Activated CD4-positive, alpha-beta T cell treated with anti-CD3 and anti-CD28 coated beads, Interleukin-2, amount 50 U/mL, for 4 hours (primary cell): ENCODE data around the gene ANKFY1.
"Not testable (repeated sequence)": the region's sequence is repeated elsewhere in the genome, so short reads cannot be mapped to it uniquely, and the experiment has no call there.

Experiments used
- DNase-seq, 2 experiments: peaks; one replicate each; pipeline ENCODE4 v3.0.0-alpha.2; 2020

The ANKFY1 gene

DNA sequence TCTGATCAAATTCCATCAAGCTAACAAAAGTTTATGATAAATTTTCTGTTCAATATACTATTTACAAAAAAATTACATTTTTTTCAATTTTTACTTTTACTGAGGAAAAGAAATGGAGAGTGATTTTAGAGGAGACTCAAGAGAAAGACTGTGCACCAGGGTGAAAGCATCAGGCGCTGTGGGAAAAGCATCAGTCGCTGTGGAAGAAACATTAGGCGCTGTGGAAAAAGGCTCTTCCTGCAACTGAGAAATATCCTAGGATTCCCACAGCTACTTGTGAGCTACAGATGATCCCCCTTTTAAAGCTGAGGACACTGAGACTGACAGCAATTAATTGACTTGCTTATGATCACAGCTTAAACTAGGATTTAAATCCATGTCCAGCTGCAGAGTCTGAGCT lies 4.9 kb downstream of the ANKFY1 start:
- DNase-seq, result no peak

DNA sequence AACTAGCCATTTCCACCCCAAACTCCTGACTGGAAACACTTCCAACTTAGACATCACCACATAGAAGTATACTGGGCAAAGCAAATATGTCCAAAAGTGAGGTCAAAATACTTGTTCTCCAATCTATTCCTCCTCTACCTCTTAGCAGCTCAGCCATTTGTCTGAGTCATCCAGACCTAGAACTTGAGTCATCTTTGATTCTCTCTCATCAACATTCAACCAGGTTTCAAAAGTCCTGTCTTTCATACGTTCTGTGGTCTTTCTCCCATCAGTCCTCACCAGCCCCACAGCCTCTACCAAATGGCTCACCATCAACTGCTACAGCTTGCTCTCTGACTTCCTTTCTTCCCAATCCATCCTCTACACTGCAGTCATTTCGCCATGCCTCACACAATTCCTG lies 6.8 kb downstream of the ANKFY1 start:
- DNase-seq, result no peak

DNA sequence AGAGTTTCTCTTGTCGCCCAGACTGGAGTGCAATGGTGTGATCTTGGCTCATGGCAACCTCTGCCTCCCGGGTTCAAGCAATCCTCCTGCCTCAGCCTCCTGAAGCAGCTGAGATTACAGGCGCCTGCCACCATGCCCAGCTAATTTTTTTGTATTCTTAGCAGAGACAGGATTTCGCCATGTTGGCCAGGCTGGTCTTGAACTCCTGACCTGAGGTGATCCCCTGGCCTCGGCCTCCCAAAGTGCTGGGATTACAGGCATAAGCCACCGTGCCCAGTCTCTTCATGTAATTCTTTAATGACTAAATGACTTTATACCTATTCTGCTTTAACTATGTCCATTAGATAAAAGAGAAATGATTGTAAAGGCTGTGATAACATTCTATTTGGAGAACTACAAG lies 8.5 kb downstream of the ANKFY1 start:
- not testable (repeated sequence) for DNase-seq

DNA sequence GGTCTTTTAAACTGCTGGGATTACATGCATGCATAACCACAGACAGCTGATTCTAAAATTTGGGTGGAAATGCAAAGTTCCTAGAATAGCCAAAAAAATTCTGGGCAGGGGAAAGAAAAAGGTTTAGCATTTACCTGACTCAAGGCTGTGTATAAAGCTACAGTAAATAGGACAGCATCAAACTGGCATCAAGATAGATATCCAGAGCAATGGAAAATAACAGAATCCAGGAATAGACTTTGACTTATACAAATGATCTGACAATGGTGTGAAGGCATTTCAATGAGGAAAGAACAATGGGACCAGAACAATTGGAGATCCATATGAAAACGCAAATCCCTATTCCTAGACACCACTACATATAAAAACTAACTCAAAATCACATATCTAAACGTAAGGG lies 12.9 kb downstream of the ANKFY1 start:
- no peak for DNase-seq

DNA sequence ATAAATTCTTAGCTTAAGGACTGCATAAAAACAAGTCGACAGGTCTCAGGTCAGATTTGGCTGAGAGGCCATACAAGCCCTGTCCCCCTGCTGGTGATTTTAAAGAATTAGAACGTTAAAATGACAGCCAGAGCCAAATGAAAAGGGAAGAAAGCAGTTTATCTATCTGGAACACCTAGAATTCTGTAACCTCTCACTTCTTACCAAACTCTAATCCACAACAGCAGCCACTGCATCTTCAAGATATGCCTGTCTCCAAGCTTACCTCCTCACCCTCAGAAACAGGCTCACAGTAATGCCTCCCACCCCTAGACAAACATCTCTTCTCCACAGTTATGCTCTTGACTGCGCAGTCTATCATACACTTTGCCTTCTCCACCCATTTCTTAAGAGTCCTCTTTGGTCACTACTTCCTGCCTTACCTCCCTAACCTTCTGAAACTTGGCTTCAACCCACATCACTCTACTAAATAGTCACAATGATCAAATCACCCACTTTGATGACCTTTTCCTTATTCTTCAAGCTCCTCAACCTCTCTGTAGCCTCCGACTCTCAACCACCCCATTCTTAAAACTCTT lies 14.2 kb downstream of the ANKFY1 start:
- DNase-seq, result no peak

DNA sequence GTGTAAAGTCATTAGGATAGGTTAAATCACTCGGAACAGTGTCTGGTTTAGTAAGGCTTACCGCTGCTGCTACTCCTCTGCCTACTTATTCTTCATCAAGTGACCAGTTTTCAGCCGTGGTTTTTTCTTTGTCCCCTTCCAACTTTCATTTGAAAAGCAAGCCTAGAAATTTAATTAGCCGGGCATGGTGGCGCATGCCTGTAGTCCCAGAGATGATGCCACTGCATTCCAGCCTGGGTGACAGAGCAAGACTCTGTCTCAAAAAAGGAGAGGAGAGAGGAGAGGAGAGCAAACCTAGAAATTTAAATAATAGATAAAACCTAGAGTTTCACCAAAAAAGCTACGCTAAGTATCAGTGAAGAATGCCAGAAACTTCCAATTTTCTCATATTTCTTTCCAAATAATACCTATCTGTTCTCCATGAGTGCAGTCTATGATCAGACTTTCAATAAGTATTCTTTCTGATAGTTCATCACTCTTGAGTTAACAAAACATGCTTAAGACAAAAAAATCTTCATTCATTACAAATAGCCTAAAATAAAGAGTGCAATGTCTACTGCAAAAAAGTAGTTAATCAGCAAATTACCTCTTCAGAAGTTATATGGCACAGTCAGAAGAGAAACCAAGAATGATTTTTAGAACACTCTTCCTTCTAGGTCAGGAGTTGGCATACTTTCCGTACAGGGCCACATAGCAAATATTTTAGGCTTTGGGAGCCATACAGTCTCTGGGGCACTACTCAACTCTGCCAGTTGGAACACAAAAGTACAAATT lies 15.1 kb downstream of the ANKFY1 start:
- DNase-seq, result no peak

DNA sequence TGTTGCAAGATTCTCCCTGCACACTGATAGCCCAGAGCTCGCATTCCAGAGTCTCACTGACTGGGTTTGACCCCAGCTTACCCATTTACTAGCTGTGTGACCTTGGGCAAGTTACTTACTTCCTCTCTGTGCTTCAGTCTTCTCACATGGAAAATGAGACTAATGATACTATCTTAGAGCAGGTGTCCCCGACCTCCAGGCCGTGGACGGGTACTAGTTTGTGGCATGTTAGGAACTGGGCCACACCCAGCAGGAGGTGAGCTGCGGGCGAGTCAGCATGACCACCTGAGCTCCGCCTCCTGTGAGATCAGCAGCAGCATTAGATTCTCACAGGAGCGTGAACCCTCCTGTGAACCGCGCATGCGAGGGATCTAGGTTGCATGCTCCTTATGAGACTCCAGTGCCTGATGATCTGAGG lies 15.8 kb downstream of the ANKFY1 start:
- no peak for DNase-seq

DNA sequence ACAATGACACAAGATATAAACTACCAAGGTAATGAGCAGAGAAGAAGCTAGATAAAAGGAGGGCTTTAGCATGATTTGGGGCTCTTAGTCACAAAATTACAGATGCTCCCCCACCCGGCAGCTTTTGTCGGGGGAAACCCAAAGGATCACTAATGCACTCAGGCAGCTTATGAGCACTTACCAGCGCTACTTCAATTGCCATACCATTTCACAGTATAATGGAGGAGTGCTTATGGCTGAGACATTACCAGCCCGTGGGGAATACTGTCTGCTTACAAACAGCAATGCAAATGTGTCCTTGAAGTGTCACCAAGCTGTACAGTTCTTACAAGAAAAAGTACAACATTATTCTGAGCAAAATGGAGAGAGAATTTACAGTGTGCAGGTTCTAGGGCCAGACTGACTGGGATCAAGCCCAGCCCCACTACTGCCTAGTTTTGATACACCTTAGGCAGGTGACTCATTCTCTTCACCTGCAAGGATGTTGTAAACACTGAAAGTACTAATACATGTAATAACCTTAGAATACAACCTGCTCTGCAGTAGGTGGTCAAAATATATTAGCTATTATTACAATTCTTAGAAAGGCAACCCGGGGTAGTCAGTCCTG lies 16.3 kb downstream of the ANKFY1 start:
- no peak for DNase-seq

DNA sequence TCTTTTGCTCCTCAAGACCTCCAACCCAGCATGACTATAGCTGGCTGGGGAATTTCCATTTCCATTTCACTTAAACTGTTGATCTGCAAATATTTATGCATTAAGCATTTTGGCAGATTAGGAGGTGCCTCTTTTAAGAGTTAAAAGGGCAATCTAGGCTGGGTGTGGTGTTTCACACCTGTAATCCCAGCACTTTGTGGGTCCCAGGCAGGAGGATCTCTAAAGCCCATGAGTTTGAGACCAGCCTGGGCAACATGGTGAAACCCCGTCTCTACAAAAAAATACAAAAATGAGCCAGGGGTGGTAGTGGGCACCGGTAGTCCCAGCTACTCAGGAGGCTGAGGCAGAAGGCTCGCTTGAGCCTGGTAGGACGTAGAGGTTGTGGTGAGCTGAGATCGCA lies 17.1 kb downstream of the ANKFY1 start:
- no peak for DNase-seq

DNA sequence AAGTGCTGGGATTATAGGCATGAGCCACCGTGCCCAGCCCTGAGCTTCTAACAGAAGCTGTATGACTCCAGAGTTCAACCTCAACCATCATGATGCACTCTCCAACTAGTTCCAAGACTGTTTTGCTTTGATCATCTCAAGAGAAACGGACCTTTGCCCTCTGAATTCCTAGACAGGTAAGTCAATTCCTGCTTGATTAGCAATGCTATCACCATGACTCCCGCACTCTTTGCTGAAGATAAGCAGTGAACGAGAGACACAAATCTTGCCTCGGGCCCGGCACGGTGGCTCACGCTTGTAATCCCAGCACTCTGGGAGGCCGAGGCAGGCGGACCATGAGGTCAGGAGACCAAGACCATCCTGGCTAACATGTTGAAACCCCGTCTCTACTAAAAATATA lies 22.2 kb downstream of the ANKFY1 start:
- no peak for DNase-seq

DNA sequence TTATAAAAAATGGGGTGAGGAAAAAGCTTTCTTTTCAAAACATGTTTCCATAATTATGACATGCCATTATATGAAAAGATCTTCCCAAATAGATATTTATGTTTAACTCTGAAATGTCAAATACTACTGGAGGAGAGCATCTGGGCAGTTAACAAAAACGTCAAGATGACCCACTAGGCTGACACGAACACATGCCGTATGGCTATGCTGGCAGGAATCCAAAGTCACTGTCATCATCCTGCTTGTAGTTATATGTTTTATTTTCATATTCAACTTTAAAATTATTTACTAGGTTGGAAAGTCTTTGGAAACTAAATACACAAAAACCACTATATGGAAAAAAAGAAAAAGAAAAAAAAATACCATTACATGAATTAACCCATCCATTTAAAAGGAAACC lies 27.3 kb downstream of the ANKFY1 start:
- DNase-seq, result no peak

DNA sequence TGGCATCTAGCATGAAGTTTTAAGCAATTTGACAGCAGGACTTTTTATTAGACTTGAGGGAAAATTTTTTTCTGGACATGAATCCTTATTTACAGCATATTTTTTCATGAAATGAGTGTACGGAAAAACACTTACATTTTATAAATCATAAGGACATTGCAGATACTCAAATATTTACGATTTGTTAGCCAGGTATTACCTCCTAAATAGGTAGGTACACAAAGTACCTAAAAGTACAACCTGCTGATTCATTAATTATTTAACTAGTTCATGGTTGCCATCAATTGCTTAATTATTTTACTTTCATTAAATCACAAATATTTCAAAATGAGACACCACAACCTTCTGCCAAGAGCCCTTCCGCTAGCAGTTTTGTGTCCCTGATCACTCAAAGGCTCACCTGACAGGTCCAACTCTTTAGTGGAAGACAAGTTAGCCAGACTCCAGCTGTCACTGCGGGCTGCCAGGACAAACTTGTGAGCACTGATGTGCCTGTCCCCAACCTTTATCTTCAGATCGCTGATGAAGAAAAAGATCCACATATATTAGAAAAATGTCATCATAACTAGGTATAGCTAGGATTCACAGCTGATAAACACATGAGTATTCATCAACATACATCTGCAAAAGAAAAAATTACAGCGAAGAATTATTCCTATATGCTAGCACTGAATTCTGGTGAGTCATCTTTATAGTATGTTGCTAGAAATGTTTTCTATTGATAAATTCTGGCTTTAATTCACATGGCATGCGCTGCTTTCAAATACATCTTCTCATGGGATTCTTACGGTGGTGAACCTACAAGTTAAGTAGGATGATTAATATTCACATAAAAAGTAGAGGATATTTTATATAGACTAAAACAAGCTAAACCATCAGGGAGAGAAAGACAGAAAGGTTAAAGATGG lies 28.2 kb downstream of the ANKFY1 start:
- DNase-seq, result no peak

DNA sequence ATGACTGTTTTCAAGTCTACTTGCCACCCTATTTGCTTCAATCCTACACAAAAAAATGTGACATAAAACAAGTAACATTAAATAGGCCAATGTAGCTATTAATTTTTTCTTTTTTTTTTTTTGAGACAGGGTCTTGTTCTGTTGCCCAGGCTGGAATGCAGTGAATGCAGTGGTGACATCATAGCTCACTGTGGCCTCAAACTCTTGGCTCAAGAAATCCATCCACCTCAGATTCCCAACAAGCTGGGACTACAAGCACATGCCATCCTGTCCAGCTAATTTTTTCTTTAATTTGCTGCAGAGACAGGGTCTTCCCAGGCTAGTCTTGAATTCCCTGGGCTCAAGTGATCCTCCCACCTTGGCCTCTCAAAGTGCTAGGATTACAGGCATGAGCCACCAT lies 29.4 kb downstream of the ANKFY1 start:
- no peak for DNase-seq

DNA sequence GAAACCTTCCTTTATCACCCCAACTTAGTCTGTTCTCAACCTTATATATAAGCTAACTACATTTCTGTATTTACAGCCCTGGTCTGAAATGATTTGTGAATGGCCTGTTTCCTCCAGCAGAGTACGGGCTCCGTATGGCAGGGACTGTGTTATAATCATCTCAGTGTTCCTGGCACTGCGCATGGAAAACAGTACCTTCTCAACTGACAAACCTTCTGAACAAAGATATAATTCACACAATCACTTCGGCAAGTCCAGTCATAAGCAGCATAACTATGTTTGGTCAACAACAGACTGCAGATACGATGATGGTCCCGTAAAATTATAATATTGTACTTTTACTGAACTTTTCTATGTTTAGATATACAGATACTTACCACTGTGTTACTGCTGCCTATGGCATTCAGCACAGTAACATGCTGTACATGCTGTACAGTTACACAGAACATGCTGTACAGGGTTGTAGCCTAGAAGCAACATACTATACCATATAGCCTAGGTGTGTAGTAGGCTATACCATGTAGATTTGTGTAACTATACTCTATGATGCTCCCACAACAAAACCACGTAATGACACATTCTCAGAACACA lies 30.0 kb downstream of the ANKFY1 start:
- no peak for DNase-seq

DNA sequence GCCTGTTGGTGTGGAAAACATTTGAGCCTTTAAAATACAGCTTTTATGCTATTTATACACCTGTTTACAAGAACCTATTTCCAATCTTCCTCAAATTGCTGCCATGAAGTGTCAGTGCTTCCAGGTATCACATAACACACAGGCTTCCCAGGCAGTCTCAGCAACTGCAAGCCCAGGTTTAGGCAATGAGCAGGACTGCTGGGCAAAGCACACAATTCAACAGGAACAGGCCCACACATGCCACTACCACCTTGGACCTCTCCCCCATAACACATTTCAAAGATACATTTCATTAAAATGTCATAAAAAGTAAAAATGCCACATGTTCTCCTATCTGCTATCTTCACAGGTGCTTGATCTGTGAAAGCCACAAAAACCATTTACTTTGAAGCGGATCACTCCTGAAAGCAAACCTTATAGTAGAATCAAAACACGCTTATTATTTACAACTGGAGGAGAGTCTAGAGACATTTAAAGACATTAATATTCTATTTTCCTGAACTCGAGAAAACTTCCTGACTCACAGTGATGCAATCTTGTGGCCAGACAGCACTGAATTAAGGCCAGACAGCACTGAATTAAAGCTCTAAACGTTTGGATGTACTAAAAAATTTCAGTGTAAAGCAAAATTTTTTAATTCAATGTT lies 31.5 kb downstream of the ANKFY1 start:
- no peak for DNase-seq

DNA sequence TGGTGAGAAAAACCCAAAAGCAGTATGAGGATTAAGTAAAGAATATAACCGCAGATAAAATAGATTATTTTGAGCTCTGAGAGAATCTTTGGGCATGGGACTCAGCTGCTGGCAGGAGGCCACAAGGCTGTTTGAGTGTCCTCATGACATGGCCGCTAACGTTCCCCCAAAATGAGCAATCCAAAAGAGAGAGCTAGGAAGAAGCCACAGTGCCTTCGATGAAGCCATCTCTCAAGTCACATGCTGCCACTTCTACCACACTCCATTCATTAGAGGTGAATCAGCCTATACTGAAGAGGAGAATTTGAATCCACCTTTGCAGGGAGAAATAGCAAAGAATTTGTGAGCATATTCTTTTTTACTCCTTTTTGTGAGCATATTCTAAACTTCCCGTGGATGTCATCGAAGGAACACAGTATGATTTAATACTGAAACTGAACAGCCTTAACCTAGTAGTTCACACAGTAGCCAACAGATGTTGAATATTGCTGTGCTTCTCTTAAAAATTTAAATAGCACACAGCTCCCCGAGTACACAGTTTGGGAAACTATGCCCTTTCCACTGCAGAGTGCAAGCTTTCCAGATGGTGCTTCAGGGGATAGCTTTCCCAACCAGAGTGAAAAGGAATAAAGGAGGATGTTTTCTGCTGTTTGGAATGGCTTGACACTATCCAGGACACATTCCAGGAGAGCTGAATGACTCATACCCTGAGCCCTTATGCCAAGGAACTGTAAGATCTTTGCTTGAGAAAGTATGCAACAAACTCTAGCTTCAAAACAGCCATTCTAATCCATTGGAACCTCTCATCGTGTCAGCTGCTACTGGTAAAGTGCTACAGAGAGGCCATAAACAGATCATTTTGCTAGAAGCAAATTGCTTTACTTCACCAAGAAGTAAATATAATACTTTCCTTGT lies 33.9 kb downstream of the ANKFY1 start:
- DNase-seq, result no peak

DNA sequence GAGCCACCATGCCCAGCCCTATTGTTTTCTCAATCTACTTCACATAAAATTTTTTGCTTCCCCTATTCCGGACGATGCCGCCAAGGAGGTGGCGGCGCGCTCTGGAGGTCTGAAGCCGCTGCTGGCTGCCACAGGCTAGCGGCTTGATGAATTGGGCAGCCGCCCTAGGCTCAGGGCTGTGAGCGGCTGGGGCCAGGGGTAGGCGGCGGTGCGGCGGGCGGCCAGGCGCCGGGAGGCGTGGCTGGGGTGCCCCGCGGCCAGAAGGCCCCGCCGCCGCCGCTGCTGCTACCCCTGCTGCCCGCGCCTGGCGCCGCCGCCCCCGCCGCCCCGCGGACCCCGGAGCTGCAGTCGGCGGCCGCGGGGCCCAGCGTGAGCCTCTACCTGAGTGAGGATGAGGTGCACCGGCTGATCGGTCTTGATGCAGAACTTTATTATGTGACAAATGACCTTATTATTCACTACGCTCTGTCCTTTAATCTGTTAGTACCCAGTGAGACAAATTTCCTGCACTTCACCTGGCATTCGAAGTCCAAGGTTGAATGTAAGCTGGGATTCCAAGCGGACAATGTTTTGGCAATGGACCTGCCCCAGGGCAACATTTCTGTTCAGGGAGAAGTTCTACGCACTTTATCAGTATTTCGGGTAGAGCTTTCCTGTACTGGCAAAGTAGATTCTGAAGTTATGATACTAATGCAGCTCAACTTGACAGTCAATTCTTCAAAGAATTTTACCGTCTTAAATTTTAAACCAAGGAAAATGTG lies 41.7 kb downstream of the ANKFY1 start:
- DNase-seq, result no peak

DNA sequence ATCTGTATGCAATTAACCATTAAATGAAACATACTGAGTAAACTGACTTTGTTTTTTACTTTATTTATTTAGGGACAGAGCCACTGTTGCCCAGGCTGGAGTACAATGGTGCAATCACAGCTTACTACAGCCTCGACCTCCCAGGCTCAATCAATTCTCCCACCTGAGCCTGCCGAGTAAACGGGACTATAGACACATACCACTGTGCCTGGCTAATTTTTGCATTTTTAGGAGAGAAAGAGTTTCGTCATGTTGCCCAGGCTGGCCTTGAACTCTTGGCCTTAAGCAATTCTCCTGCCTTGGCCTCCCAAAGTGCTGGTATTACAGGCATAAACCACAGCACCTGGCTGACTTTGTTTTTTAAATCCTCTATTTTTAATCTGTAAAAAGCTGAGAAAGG lies 42.6 kb downstream of the ANKFY1 start:
- DNase-seq, result no peak

DNA sequence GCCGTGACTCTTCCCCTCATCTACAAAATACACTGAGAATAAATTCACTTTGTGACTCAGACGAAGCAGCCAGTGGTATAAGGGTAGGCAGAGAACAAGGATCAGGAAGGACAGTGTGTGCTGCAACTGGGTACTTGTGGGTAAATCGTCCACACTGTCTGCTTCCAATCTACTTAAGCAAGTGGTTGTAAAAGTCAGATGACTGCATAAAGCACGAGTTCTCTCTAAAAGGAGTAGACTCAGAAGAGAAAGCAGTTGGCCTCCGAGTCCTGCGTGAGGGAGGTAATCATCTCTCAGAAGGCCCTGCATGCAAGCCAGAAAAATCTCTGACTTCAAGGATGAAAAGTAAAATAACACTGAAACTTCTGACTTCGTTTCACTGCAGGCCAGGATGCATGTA lies 43.1 kb downstream of the ANKFY1 start:
- no peak for DNase-seq

DNA sequence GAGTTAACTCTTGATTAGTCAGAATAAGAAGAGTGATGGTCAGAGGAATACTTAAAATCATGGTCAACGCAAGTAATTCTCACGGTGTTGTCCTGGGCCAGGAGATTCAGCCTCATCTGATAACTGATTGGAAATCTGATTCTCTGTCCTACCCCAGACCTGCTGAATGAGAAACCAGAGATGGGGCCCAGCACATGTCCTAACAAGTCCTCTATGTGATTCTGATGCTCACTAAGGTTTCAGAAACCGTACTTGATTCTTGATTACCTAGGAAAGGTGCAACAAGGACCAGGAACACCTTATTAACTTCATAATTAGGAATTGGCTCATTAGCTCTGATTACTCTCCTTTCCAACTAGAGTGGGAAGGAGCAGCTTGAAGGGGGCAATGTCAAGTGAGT lies 44.5 kb downstream of the ANKFY1 start:
- DNase-seq, result no peak
